GM18868 (cell line): ENCODE results near the gene KLHL14.
"Not testable (repeated sequence)": the region's sequence is repeated elsewhere in the genome, so short reads cannot be mapped to it uniquely, and the experiment has no call there.

Experiments used
- ATAC-seq: cut with Tn5 transposase; IDR thresholded peaks from one replicate; pipeline ENCODE4 v1.9.1; 2021; ENCODE audit warnings: mild to moderate bottlenecking, moderate library complexity; ENCODE audit not compliant: unreplicated experiment

KLHL14 gene

GRCh38 chr18:32772581-32773381, at the start of gene KLHL14:
TSS of gene KLHL14 (minus strand) at chr18:32773023. CDS start at chr18:32770591, 2,432 bp downstream.
- peak; percentile 34 for ATAC-seq

- ATAC-seq: no peak
These were observed 49.4 kb upstream of the KLHL14 start for GRCh38 chr18:32822197-32822596.

GRCh38 chr18:32815881-32816280, 43.1 kb upstream of the KLHL14 start:
- ATAC-seq: no peak

GRCh38 chr18:32812342-32812741, 39.5 kb upstream of the KLHL14 start:
- no peak for ATAC-seq

- ATAC-seq: no peak
These were observed 37.5 kb upstream of the KLHL14 start for GRCh38 chr18:32810314-32810713.

GRCh38 chr18:32805354-32805753, 32.5 kb upstream of the KLHL14 start:
- ATAC-seq: no peak

GRCh38 chr18:32804134-32804888, 31.5 kb upstream of the KLHL14 start:
- peak; percentile 34 for ATAC-seq

- peak; percentile 97 for ATAC-seq
These were observed 30.7 kb upstream of the KLHL14 start for GRCh38 chr18:32803568-32803967.

- ATAC-seq: peak; percentile 47
These were observed 30.0 kb upstream of the KLHL14 start for GRCh38 chr18:32802591-32803451.

GRCh38 chr18:32801228-32801627, 28.4 kb upstream of the KLHL14 start:
- ATAC-seq: no peak

GRCh38 chr18:32798209-32798960, 25.6 kb upstream of the KLHL14 start:
- no peak for ATAC-seq

GRCh38 chr18:32794667-32795066, 21.8 kb upstream of the KLHL14 start:
- ATAC-seq: not testable (repeated sequence)

GRCh38 chr18:32779010-32779409, 6.2 kb upstream of the KLHL14 start:
- ATAC-seq: no peak

GRCh38 chr18:32777049-32777448, 4.2 kb upstream of the KLHL14 start:
- ATAC-seq: no peak

- ATAC-seq: no peak
These were observed 3.7 kb upstream of the KLHL14 start for GRCh38 chr18:32776561-32776960.

GRCh38 chr18:32775628-32776027, 2.8 kb upstream of the KLHL14 start:
- ATAC-seq: no peak

GRCh38 chr18:32773382-32773712, 524 bp upstream of the KLHL14 start:
- ATAC-seq: no peak

- ATAC-seq: peak; percentile 20
These were observed 797 bp downstream of the KLHL14 start for GRCh38 chr18:32771871-32772580.

- no peak for ATAC-seq
These were observed 1.6 kb downstream of the KLHL14 start for GRCh38 chr18:32771169-32771751.
